ENCODE measurements around the gene PRR5L.

GRCh38 chr11:36376888-36377758 lies 81.0 kb downstream of the PRR5L start:
- TF ChIP-seq ETS1 (IDR thresholded peaks at IDR 0.05) (no peak), CTCF (conservative IDR thresholded peaks at IDR 0.05; ENCODE audit: low read depth in 2 of 2) (peak; percentile 52 to 67), ZNF331 (CRISPR knock-in tag; IDR thresholded peaks at IDR 0.05; ENCODE audit: low read depth) (no peak), POLR2AphosphoS5 (IDR thresholded peaks at IDR 0.05; ENCODE audit: low read depth) (no peak; the same call in 1 of the 2 replicates), REST (IDR thresholded peaks at IDR 0.05; ENCODE audit: unreplicated experiment) (no peak), EZH2phosphoT487 (IDR thresholded peaks at IDR 0.05; ENCODE audit: unreplicated experiment) (no peak), ZNF114 (CRISPR knock-in tag; IDR thresholded peaks at IDR 0.05) (no peak), EZH2 (IDR thresholded peaks at IDR 0.05; ENCODE audit: low read depth, unreplicated experiment) (peak; percentile 17), CREB1 (CRISPR knock-in tag; IDR thresholded peaks at IDR 0.05; ENCODE audit: low read depth) (no peak), NANOG (IDR thresholded peaks at IDR 0.05; ENCODE audit: borderline replicate concordance) (no peak), JUNB (IDR thresholded peaks at IDR 0.05; ENCODE audit: unreplicated experiment) (no peak), STAT1 (IDR thresholded peaks at IDR 0.05; ENCODE audit: unreplicated experiment) (no peak), ZNF462 (CRISPR knock-in tag; IDR thresholded peaks at IDR 0.05) (no peak)

All from GM23338 (cell line).